ENCODE measurements around the gene FERD3L.

FERD3L gene

DNA sequence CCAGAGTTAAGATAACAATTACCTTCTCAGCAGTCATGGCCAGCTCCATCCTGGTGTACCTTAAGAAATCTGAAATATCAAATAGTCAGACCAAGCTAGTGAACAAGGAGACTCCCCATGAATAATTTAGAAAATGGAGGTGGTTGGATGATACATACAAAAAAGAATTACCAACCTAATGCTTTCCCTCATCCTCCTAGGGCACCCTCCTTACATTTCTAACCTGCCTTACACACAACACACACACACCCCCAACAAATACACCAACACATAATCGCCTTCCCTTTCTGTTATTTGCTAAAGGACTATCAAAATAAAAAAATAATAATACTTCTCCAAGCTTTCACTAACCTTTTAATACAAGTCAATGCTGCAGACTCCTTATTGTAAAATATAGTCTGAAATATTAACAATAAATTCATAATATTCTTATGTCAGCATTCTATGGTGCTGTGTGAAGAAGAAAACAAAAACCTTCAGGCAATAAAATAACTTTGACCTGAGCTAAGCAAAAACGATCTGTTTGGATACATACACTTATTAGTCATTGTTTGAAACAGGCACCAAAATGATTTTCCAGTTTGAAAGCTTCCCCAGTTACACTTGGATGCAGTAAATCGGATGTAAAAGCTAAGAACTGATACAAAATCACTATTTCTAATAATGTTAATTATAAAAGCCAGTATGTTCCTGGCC lies 31.2 kb downstream of the FERD3L start:
- DNase-seq = peak; percentile 10
- TF ChIP-seq, protein P1, sequence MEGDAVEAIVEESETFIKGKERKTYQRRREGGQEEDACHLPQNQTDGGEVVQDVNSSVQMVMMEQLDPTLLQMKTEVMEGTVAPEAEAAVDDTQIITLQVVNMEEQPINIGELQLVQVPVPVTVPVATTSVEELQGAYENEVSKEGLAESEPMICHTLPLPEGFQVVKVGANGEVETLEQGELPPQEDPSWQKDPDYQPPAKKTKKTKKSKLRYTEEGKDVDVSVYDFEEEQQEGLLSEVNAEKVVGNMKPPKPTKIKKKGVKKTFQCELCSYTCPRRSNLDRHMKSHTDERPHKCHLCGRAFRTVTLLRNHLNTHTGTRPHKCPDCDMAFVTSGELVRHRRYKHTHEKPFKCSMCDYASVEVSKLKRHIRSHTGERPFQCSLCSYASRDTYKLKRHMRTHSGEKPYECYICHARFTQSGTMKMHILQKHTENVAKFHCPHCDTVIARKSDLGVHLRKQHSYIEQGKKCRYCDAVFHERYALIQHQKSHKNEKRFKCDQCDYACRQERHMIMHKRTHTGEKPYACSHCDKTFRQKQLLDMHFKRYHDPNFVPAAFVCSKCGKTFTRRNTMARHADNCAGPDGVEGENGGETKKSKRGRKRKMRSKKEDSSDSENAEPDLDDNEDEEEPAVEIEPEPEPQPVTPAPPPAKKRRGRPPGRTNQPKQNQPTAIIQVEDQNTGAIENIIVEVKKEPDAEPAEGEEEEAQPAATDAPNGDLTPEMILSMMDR (IDR thresholded peaks at IDR 0.05; ENCODE audit: low read depth, low read length, missing control alignments) = no peak
- Histone ChIP-seq H3K4me3 (ENCODE audit: low read depth, low read length) (peak overlapping the region; percentile 99), H3K27ac (peak overlapping the region; percentile 36), H3K27me3 (replicated peaks) (no peaks in the 10 kb centered on the region), H3K36me3 (replicated peaks) (no peaks in the 10 kb centered on the region)
- in situ Hi-C loops (cut with HindIII; ENCODE audit: low pct_ligation_motif_present, low sequenced_read_pairs) = no loop called here

DNA sequence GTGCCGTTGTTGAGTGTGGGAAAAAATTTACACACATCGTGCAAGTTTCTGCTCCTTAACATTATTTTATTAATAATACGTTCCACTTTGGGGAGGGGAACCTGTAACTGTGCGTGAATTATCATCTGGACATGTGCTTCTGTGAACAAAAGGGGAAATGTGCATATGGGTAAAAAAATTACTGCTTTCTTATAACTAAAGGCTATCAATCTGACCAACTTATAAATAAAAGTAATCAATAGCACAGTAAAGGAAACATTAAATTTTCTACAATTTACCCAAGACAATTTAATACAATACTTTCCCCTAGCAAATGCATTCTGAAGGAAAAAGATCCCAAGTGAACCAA lies 32.2 kb downstream of the FERD3L start:
- Histone ChIP-seq H3K27ac (no peak overlapping the region), H3K4me3 (ENCODE audit: low read depth, low read length) (peak overlapping the region; percentile 39), H3K36me3 (replicated peaks) (no peaks in the 10 kb centered on the region), H3K27me3 (replicated peaks) (no peaks in the 10 kb centered on the region)
- TF ChIP-seq, protein P1 (IDR thresholded peaks at IDR 0.05; ENCODE audit: low read depth, low read length, missing control alignments) = no peak
- no peak for DNase-seq
- in situ Hi-C loops (cut with HindIII; ENCODE audit: low pct_ligation_motif_present, low sequenced_read_pairs) = no loop called here

DNA sequence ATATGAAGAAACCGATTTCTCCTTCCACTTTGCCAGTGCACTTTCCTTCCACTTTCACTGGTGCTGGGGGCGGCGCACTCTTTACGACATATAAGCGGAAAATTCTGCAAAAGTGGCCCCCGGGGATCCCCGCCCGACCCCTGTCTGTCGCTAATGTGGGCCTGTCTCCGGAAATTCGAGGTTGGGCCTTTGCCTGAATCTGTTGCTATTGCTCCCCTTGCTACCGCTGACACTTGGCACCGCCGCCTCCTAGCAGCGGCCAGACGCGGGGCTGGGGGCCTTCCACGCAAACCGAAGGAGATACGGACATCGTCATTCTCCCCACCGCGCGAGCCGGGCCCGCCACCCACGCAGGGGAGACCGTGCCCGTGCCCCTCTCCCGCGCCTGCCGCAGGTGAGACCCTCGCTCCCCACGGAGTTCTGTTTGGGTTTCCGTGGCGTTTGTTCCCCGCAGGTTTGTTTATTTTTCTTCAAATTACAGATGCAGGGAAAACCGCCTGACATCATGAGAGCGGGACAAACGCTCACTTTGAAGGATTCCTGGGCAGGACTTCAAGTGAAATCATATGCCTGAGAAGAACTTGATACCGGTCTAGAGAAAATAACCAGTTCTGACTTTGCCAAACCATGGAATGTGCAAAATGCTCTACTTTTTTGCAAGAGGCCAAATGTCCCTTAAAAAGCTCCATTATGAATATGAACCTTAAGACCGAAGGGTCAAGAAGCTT lies 32.8 kb downstream of the FERD3L start:
- no peaks in the 10 kb centered on the region for H3K27me3 ChIP-seq (replicated peaks)
- TF ChIP-seq, protein P1 (IDR thresholded peaks at IDR 0.05; ENCODE audit: low read depth, low read length, missing control alignments) = no peak
- in situ Hi-C loops (cut with HindIII; ENCODE audit: low pct_ligation_motif_present, low sequenced_read_pairs) = no loop called here
- H3K36me3 ChIP-seq (replicated peaks) = no peaks in the 10 kb centered on the region
- peak; percentile 41 for DNase-seq
- peak overlapping the region; percentile 39 for H3K4me3 ChIP-seq (ENCODE audit: low read depth, low read length)
- H3K27ac ChIP-seq = peak overlapping the region; percentile 38

DNA sequence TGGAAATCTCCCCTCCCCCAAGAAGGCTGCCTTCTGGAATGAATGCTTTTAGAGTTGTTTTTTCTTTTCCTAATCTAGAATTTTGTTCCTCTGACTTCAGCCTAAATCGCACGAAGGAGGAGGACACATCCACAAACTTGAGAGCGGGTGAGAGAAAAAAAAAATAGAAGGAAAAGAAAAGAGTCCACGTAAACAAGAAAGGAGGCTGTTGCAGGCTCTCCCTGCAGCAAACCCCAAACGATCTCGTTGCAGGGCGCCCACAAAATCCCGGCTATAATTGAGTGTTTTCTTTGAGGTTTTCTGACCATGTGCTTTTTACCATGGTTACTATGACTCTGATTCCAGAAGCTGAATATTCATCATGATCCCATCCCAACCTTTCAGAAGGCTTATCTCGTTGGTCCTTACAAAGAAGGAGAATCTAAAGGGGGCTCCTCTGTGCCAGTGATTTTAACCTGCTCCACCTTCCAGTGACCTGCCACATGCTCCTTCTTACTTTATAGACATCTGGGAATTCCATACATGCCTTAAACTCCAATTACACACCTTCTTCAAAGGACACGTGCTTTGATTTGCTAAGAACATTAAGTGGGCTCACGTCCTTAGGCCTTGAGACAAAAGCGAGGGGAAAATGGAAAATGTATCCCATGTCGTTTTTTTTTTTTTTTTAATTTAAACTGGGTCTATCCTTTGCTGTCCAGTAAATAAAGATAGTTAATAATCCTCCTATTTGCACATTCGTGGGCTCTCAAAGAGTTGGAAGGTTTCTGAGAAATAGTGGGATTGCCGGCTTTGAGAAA lies 33.5 kb downstream of the FERD3L start:
- peak overlapping the region; percentile 39 for H3K4me3 ChIP-seq (ENCODE audit: low read depth, low read length)

DNA sequence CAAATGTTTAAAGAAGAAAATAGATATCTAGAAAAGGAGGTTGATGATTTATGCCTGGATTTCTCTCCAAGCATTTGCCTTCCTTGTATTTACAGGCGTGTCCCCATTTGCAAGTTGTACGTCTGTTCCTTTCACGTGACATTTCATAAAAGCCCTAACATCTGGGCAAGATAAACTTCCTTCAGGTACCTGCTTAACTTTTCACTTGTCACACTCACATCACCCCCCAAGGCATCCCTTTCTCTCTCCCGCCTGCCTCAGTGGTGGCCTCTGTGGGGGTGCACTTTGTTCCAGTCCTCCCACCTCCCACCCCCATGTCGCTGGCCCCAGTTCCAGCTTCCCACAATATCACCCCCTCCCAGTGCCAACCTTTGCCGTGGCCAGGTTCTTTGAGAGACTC lies 34.4 kb downstream of the FERD3L start:
- TF ChIP-seq, protein P1 (IDR thresholded peaks at IDR 0.05; ENCODE audit: low read depth, low read length, missing control alignments) = no peak

More for the DNA sequence above, 33.5 kb downstream of the FERD3L start:
- DNase-seq = no peak
- in situ Hi-C loops (cut with HindIII; ENCODE audit: low pct_ligation_motif_present, low sequenced_read_pairs) = no loop called here
- Histone ChIP-seq H3K36me3 (replicated peaks) (no peaks in the 10 kb centered on the region), H3K27me3 (replicated peaks) (no peaks in the 10 kb centered on the region), H3K27ac (no peak overlapping the region)
- TF ChIP-seq, protein P1 (IDR thresholded peaks at IDR 0.05; ENCODE audit: low read depth, low read length, missing control alignments) = no peak

More for the DNA sequence above, 34.4 kb downstream of the FERD3L start:
- no peak overlapping the region for H3K27ac ChIP-seq
- no peak for DNase-seq
- H3K4me3 ChIP-seq (ENCODE audit: low read depth, low read length) = no peak overlapping the region
- H3K27me3 ChIP-seq (replicated peaks) = no peaks in the 10 kb centered on the region
- H3K36me3 ChIP-seq (replicated peaks) = no peaks in the 10 kb centered on the region
- in situ Hi-C loops (cut with HindIII; ENCODE audit: low pct_ligation_motif_present, low sequenced_read_pairs) = no loop called here

All from brain microvascular endothelial cell (primary cell).